Kidney (tissue), 14 donors: ENCODE measurements around the gene PKNOX2. TPM values are rescaled to one million over a fixed set of nuclear protein-coding genes. Genes with fewer than 3 reads are reported as not detected.

Experiments used
- DNase-seq, 5 donors: peaks; one replicate each; pipeline ENCODE4 v3.0.0-alpha.2; 2013 to 2020
- FAIRE-seq: peaks from 2 replicates; lab custom pipeline; 2012; peaks lifted over from hg19 to GRCh38; lab: Jason Lieb, UNC
- H3K27ac ChIP-seq, 2 donors: one replicate each; pipeline ENCODE4 v1.7.0; 2013; ENCODE audit warnings: low read depth in 2 of 2, low read length in 2 of 2, inconsistent platforms in 1 of 2
- H3K27me3 ChIP-seq: one replicate; pipeline ENCODE4 v1.7.1; 2013; ENCODE audit warnings: low read length, inconsistent platforms; ENCODE audit not compliant: control insufficient read depth, insufficient read depth
- H3K36me3 ChIP-seq, 3 donors: one replicate each; pipeline versions ENCODE4 v1.7.0 to v1.7.1; 2013; ENCODE audit warnings: low read length in 3 of 3, control low read depth in 1 of 3, inconsistent platforms in 1 of 3; ENCODE audit not compliant: insufficient read depth in 3 of 3, control insufficient read depth in 2 of 3
- H3K4me1 ChIP-seq, 3 donors: one replicate each; pipeline versions ENCODE4 v1.7.0 to v1.7.1; 2013; ENCODE audit warnings: low read length in 3 of 3, inconsistent platforms in 1 of 3, low read depth in 1 of 3; ENCODE audit not compliant: control insufficient read depth in 2 of 3, insufficient read depth in 2 of 3
- H3K4me3 ChIP-seq, 3 donors: one replicate each; pipeline versions ENCODE4 v1.7.0 to v1.8.1; 2013; ENCODE audit warnings: low read length in 3 of 3, control low read depth in 1 of 3, inconsistent platforms in 1 of 3
- H3K9ac ChIP-seq, 3 donors: one replicate each; pipeline versions ENCODE4 v1.7.0 to v1.7.1; 2013; ENCODE audit warnings: low read length in 3 of 3, control low read depth in 1 of 3, inconsistent platforms in 1 of 3
- H3K9me3 ChIP-seq, 3 donors: one replicate each; pipeline versions ENCODE4 v1.7.0 to v1.7.1; 2013; ENCODE audit warnings: low read length in 3 of 3, control low read depth in 1 of 3, inconsistent platforms in 1 of 3; ENCODE audit not compliant: control insufficient read depth in 2 of 3, insufficient read depth in 1 of 3
- CTCF ChIP-seq: IDR thresholded peaks from 3 replicates; pipeline ENCODE4 v1.5.1; 2012; ENCODE audit warnings: mild to moderate bottlenecking, moderate library complexity, borderline replicate concordance; ENCODE audit not compliant: insufficient read depth; ENCODE audit errors: extremely low read depth
- intact Hi-C: fragments of 100-400 bp; cut with DNase I; formaldehyde crosslinking; loops from one replicate; pipeline ENCODE4 v1.11.1; 2022
- polyA plus RNA-seq: library from polyadenylated mRNA; stranded (reverse); fragments of 350-450 nt; fragmentation: Illumina TruSeq; extraction: RNeasy Lipid Tissue Mini Kit (QIAGEN cat#74804); gene quantifications from one replicate; pipeline ENCODE4 v1.2.3, GENCODE V29; 2014; ENCODE audit warnings: low read depth, low replicate concordance; ENCODE audit not compliant: insufficient read depth
- total RNA-seq: library from RNA; stranded (reverse); fragmentation: NEBNext Ultra II Directional; extraction: Animal tissue kit (Norgen Biotek cat#: 25700); gene quantifications from one replicate; pipeline ENCODE4 v1.2.1, GENCODE V29; 2021
- donor health status: control.
- donor health status: control.
- donor health status: control.
- donor health status: control.
- donor health status: control.
- donor health status: DM: yes; HTN: yes; CAD: no.
- donor health status: Normal renal cell carcinoma (clear cell type).

The PKNOX2 gene
- total and polyA plus RNA-seq, 2 donors from 2014 or later, result 1.5 to 6.0 TPM

- Histone ChIP-seq H3K9ac (no peak overlapping the region), H3K27ac (peak overlapping the region in 1 of 2 donors; percentile 14), H3K4me3 (no peak overlapping the region), H3K36me3 (no peaks in the 10 kb centered on the region), H3K4me1 (peaks cover 0 to 8% (median 2%) of the 10 kb centered on the region in 3 donors), H3K27me3 (no peaks in the 10 kb centered on the region), H3K9me3 (no peaks in the 10 kb centered on the region)
- intact Hi-C loops, result loop anchor here (5.0 kb wide), 1 partner anchor 184 kb away; the partner anchor contains the start of gene PKNOX2
- DNase-seq, result no peak
- TF ChIP-seq CTCF, result no peak
- no peak for FAIRE-seq
These were observed 182.2 kb downstream of the PKNOX2 start for GRCh38 chr11:125346565-125347260.

- no peak overlapping the region for H3K4me3 ChIP-seq
- no peak for TF ChIP-seq CTCF
- intact Hi-C loops, result loop anchor here (5.0 kb wide), 1 partner anchor 185 kb away; the partner anchor contains the start of gene PKNOX2
- H3K36me3 ChIP-seq, result no peaks in the 10 kb centered on the region
- no peak overlapping the region for H3K27ac ChIP-seq
- DNase-seq, result no peak
- H3K4me1 ChIP-seq, result peaks cover 0 to 8% (median 2%) of the 10 kb centered on the region in 3 donors
- H3K27me3 ChIP-seq, result no peaks in the 10 kb centered on the region
- FAIRE-seq, result no peak
- no peaks in the 10 kb centered on the region for H3K9me3 ChIP-seq
- no peak overlapping the region for H3K9ac ChIP-seq
These were observed 182.7 kb downstream of the PKNOX2 start for GRCh38 chr11:125347261-125347585.

GRCh38 chr11:125348141-125348651, 183.6 kb downstream of the PKNOX2 start:
- Histone ChIP-seq H3K4me1 (peaks cover 0 to 8% (median 2%) of the 10 kb centered on the region in 3 donors), H3K9ac (no peak overlapping the region), H3K36me3 (no peaks in the 10 kb centered on the region), H3K27me3 (no peaks in the 10 kb centered on the region), H3K27ac (no peak overlapping the region), H3K4me3 (no peak overlapping the region), H3K9me3 (no peaks in the 10 kb centered on the region)
- intact Hi-C loops, result loop anchor here (5.0 kb wide), 1 partner anchor 186 kb away; the partner anchor contains the start of gene PKNOX2
- DNase-seq (peak in 3 of 5 donors; percentile 64 to 80 (median 67)), FAIRE-seq (no peak)
- peak; percentile 1 for TF ChIP-seq CTCF
